GM23248 (cell line): ENCODE measurements around the gene ABHD6.

ENCODE experiments used
- EZH2 ChIP-seq: fragments of 200-600 bp; sonication (generic); IDR thresholded peaks from 2 replicates; pipeline ENCODE4 v1.6.1; 2018; ENCODE audit warnings: antibody characterized with exemption, mild to moderate bottlenecking; ENCODE audit not compliant: insufficient read depth, poor library complexity, severe bottlenecking
- EZH2phosphoT487 ChIP-seq: fragments of 200-600 bp; sonication (generic); IDR thresholded peaks from 2 replicates; pipeline ENCODE4 v1.6.1; 2018; ENCODE audit warnings: antibody characterized with exemption, moderate library complexity, mild to moderate bottlenecking, low read depth; ENCODE audit not compliant: insufficient read depth

DNA sequence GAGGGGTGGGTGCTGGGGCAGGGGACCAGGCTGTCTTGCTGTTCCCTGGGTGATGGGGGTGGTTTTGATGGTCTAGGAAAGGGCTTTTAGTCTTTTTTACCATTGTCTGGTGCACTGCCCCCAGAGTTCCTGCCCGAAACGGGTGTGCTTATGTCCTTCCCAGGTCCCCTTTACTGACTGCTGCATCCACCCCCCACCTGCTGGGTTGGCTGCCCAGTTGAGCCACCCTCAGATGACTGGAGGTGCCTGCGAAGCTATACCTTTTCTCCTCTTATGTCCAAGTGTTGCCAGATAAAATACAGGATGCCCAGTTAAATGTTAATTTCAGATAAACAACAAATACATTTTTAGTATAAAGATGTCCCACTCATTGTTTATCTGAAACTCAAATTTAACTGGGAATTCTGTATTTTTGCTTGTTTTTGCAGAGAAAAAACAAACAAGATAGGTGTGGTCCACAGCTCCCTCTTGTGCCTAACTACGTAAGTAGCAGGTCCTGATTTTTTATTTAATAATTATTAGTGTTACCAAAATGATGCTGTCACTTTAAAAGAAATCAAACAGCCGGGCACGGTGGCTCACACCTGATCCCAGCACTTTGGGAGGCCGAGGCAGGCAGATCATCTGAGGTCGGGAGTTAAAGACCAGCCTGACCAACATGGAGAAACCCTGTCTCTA is 62.4 kb downstream of the ABHD6 start:
- TF ChIP-seq EZH2phosphoT487 (no peak), EZH2 (no peak)
